K562 (cell line): ENCODE data around the gene TP53I3. TPM values are rescaled to one million over a fixed set of nuclear protein-coding genes. Genes with fewer than 3 reads are reported as not detected.
"Not testable (repeated sequence)": the region's sequence is repeated elsewhere in the genome, so short reads cannot be mapped to it uniquely, and the experiment has no call there.

Experiments used
- ATAC-seq: fragments of 200-7000 bp; cut with Tn5 transposase; 3 replicates; pipeline ENCODE4 v1.9.1; 2020; ENCODE audit warnings: moderate library complexity
- BruUV-seq: library from RNA; stranded (reverse); fragments of 400-500 nt; replicated peaks from 2 replicates; lab custom pipeline; 2021; lab: Mats Ljungman, UMichigan
- CTCF ChIA-PET: fragments of 300-600 bp; formaldehyde crosslinking; extraction: SDS; loops from one replicate; lab custom pipeline; 2021; ENCODE audit warnings: low intra/inter-chr PET ratio; lab: Yijun Ruan, JAX
- POLR2A ChIA-PET: fragments of 300-600, 350-650 bp; sonication (Branson Sonifier 250); formaldehyde crosslinking; extraction: SDS; loops from one replicate; lab custom pipeline; 2021; ENCODE audit warnings: antibody characterized with exemption, inconsistent platforms; lab: Yijun Ruan, JAX
- DNase-seq, 4 experiments: peaks; one replicate each; pipeline versions ENCODE4 v3.0.0 to v3.0.0-alpha.2; 2011 to 2018; ENCODE audit warnings: low spot score in 3 of 4, mixed read lengths in 3 of 4; ENCODE audit errors: extremely low read depth in 1 of 4
- FAIRE-seq: peaks from 2 replicates; lab custom pipeline; 2011; peaks lifted over from hg19 to GRCh38; lab: Jason Lieb, UNC
- H2AFZ ChIP-seq: 2 replicates; pipeline ENCODE4 v1.6.0; 2011; ENCODE audit warnings: low read depth, low read length, control low read depth, inconsistent platforms
- H3K27ac ChIP-seq: fragments of 200-600 bp; 3 replicates; pipeline ENCODE4 v1.8.0; 2011; ENCODE audit warnings: low read depth, mild to moderate bottlenecking, control low read depth, inconsistent platforms, low read length, moderate library complexity, mixed read lengths; ENCODE audit errors: extremely low read depth
- H3K27me3 ChIP-seq, 2 experiments: fragments of 300-600 bp in 1 of 2; 2 replicates in 1 of 2; 3 replicates in 1 of 2; pipeline versions ENCODE4 v1.6.0 to v1.8.0; 2011; ENCODE audit warnings: inconsistent platforms in 2 of 2, low read length in 2 of 2, mild to moderate bottlenecking in 1 of 2, mixed read lengths in 1 of 2, moderate library complexity in 1 of 2; ENCODE audit not compliant: control insufficient read depth in 2 of 2, insufficient read depth in 2 of 2
- H3K36me3 ChIP-seq: fragments of 300-600 bp; 3 replicates; pipeline ENCODE4 v1.8.0; 2011; ENCODE audit warnings: mild to moderate bottlenecking, low read length, inconsistent platforms; ENCODE audit not compliant: control insufficient read depth, insufficient read depth
- H3K4me1 ChIP-seq, 2 experiments: fragments of 200-600 bp in 1 of 2; replicated peaks in 1 of 2; 2 replicates in 1 of 2; 3 replicates in 1 of 2; pipeline versions ENCODE4 v1.5.1 to v1.8.0; 2011; ENCODE audit warnings: inconsistent platforms in 2 of 2, low read length in 2 of 2, mild to moderate bottlenecking in 1 of 2, mixed read lengths in 1 of 2, moderate library complexity in 1 of 2; ENCODE audit not compliant: control insufficient read depth in 2 of 2, insufficient read depth in 2 of 2
- H3K4me2 ChIP-seq: 2 replicates; pipeline ENCODE4 v1.6.1; 2011; ENCODE audit warnings: low read length, control low read depth, inconsistent platforms, mixed read lengths; ENCODE audit not compliant: insufficient read depth
- H3K4me3 ChIP-seq: fragments of 200-600 bp; sonication (generic), shearing (Covaris generic); 2 replicates; pipeline ENCODE4 v1.5.1; 2016; ENCODE audit warnings: control low read depth, inconsistent platforms
- H3K79me2 ChIP-seq: fragments of 200-600 bp; 3 replicates; pipeline ENCODE4 v1.8.0; 2011; ENCODE audit warnings: low read length, inconsistent platforms; ENCODE audit not compliant: control insufficient read depth, insufficient read depth
- H3K9ac ChIP-seq, 2 experiments: 2 replicates each; pipeline versions ENCODE4 v1.6.0 to v1.6.1; 2011; ENCODE audit warnings: low read depth in 2 of 2, low read length in 2 of 2, control low read depth in 1 of 2, inconsistent platforms in 1 of 2, mild to moderate bottlenecking in 1 of 2, mixed read lengths in 1 of 2; ENCODE audit not compliant: insufficient read depth in 1 of 2
- H3K9me1 ChIP-seq: one replicate; pipeline ENCODE4 v1.6.0; 2011; ENCODE audit warnings: inconsistent platforms, mild to moderate bottlenecking, low read length, moderate library complexity; ENCODE audit not compliant: control insufficient read depth, insufficient read depth
- H3K9me3 ChIP-seq: replicated peaks from 2 replicates; pipeline ENCODE4 v1.5.1; 2011; ENCODE audit warnings: low read depth, low read length, inconsistent platforms; ENCODE audit not compliant: control insufficient read depth, insufficient read depth
- H4K20me1 ChIP-seq: replicated peaks from 2 replicates; pipeline ENCODE4 v1.6.1; 2011; ENCODE audit warnings: low read length, inconsistent platforms, mixed read lengths; ENCODE audit not compliant: control insufficient read depth, insufficient read depth
- AFF1 ChIP-seq, 2 experiments: fragments of 450-650 bp; IDR thresholded peaks; 2 replicates each; pipeline ENCODE4 v1.6.1; 2018; ENCODE audit warnings: mild to moderate bottlenecking in 2 of 2, low read depth in 1 of 2; ENCODE audit not compliant: partially characterized antibody in 2 of 2
- WGBS: fragments of 100-300 bp; shearing (Covaris generic); methylation state at CpG from one replicate; pipeline ENCODE4 v1.1.6; 2016; ENCODE audit warnings: low coverage, mixed read lengths; ENCODE audit not compliant: insufficient coverage; ENCODE audit errors: missing lambda C conversion rate; 5-methylcytosine and 5-hydroxymethylcytosine counted together
- in situ Hi-C: fragments of 300-500 bp; cut with MboI; formaldehyde crosslinking; loops from 4 replicates; pipeline ENCODE4 v1.15.0; 2018; ENCODE audit warnings: inconsistent platforms, mixed read lengths
- intact Hi-C: fragments of 100-400 bp; cut with micrococcal nuclease; formaldehyde crosslinking; loops from 2 replicates; pipeline ENCODE4 v1.14.2; 2022
- polyA plus RNA-seq, 8 experiments: library from polyadenylated mRNA; depleted of rRNA in 4 of 8; stranded (reverse) in 5 of 8; unstranded in 3 of 8; fragments of >200 nt; fragmentation: Nextera tagmentation in 2 of 8; fragmentation: Illumina TruSeq in 1 of 8; extraction: Ambion mirVana in 2 of 8; extraction: Trizol in 1 of 8; gene quantifications; 2 replicates each; pipeline versions ENCODE4 v1.2.1 to v1.2.3, GENCODE V29; 2011 to 2014; ENCODE audit warnings: inconsistent platforms in 1 of 8, missing spikeins in 1 of 8
- total RNA-seq, 7 experiments: library from RNA; depleted of rRNA in 6 of 7; stranded (reverse); fragments of >200 nt in 6 of 7; fragmentation: Illumina TruSeq in 2 of 7; extraction: Trizol in 2 of 7; gene quantifications; 2 replicates each; pipeline versions ENCODE4 v1.2.1 to v1.2.3, GENCODE V29; 2011 to 2021; ENCODE audit warnings: low replicate concordance in 1 of 7

TP53I3 gene
- total and polyA plus RNA-seq, 9 of the 15 experiments (the other 6 are each of a cell fraction or from before 2014, with no cell fraction given) = 0.65 to 9.5 (median 5.6) TPM

- H4K20me1 ChIP-seq, H3K4me2 ChIP-seq, CTCF ChIA-PET, H3K27ac ChIP-seq: not testable (repeated sequence)
- TF ChIP-seq AFF1 (IDR thresholded peaks at IDR 0.05; ENCODE audit: low read depth in 1 of 2, partially characterized antibody in 2 of 2) = peak in 1 of 2 experiments; percentile 94
- TF ChIP-seq, all 486 proteins: peak for 1; not testable (repeated sequence) for 485
- FAIRE-seq, DNase-seq, ATAC-seq, BruUV-seq, H3K79me2 ChIP-seq, POLR2A ChIA-PET, H3K4me3 ChIP-seq, H3K36me3 ChIP-seq, H3K9me1 ChIP-seq, H2AFZ ChIP-seq, intact Hi-C loops, H3K27me3 ChIP-seq, H3K9me3 ChIP-seq, H3K9ac ChIP-seq, in situ Hi-C loops: not testable (repeated sequence)
- 67% methylated on average over 1 of the region's 1 CpG for WGBS
- peaks cover 4 to 14% of the 10 kb centered on the region in 2 experiments; a peak in 3 of 5 replicates for H3K4me1 ChIP-seq
Measured at GRCh38 chr2:24109431-24109830, 24.8 kb upstream of the TP53I3 start.
